Endodermal cell (in vitro differentiated cells): Measurements from ENCODE around the gene BTBD9. TPM values are rescaled to one million over a fixed set of nuclear protein-coding genes. Genes with fewer than 3 reads are reported as not detected.

Experiments
- DNase-seq: peaks from one replicate; pipeline ENCODE4 v3.0.0-alpha.2; 2017
- H3K27ac ChIP-seq: 2 replicates; pipeline ENCODE4 v1.5.1; 2013; ENCODE audit warnings: mild to moderate bottlenecking, low read depth, low read length, moderate library complexity
- H3K27me3 ChIP-seq: 2 replicates; pipeline ENCODE4 v1.6.1; 2013; ENCODE audit warnings: mild to moderate bottlenecking, low read length, moderate library complexity; ENCODE audit not compliant: insufficient read depth, control insufficient read depth, poor library complexity, severe bottlenecking
- H3K36me3 ChIP-seq: 2 replicates; pipeline ENCODE4 v1.7.0; 2013; ENCODE audit warnings: mild to moderate bottlenecking, low read length, moderate library complexity; ENCODE audit not compliant: control insufficient read depth, insufficient read depth
- H3K4me1 ChIP-seq: one replicate; pipeline ENCODE4 v1.7.0; 2013; ENCODE audit warnings: low read length; ENCODE audit not compliant: control insufficient read depth, insufficient read depth
- H3K4me3 ChIP-seq: 2 replicates; pipeline ENCODE4 v1.5.1; 2013; ENCODE audit warnings: mild to moderate bottlenecking, low read length, moderate library complexity
- H3K9ac ChIP-seq: 2 replicates; pipeline ENCODE4 v1.6.1; 2013; ENCODE audit warnings: mild to moderate bottlenecking, low read length, moderate library complexity; ENCODE audit not compliant: poor library complexity, severe bottlenecking; ENCODE audit errors: extremely low read depth
- H3K9me3 ChIP-seq: 2 replicates; pipeline ENCODE4 v1.6.1; 2013; ENCODE audit warnings: mild to moderate bottlenecking, low read length, moderate library complexity; ENCODE audit not compliant: control insufficient read depth
- H3K27ac Mint-ChIP-seq: 2 replicates; pipeline ENCODE4 v1.8.0; 2020; ENCODE audit warnings: mixed read lengths
- H3K27me3 Mint-ChIP-seq: 2 replicates; pipeline ENCODE4 v1.8.0; 2021; ENCODE audit warnings: mild to moderate bottlenecking, mixed read lengths; ENCODE audit not compliant: insufficient read depth
- H3K36me3 Mint-ChIP-seq: 2 replicates; pipeline ENCODE4 v1.8.0; 2020; ENCODE audit warnings: low read depth, mixed read lengths
- H3K4me1 Mint-ChIP-seq: 2 replicates; pipeline ENCODE4 v1.8.0; 2020; ENCODE audit warnings: mixed read lengths
- H3K4me3 Mint-ChIP-seq: 2 replicates; pipeline ENCODE4 v1.8.0; 2020; ENCODE audit warnings: mild to moderate bottlenecking, moderate library complexity, mixed read lengths
- H3K9me3 Mint-ChIP-seq: 2 replicates; pipeline ENCODE4 v1.8.0; 2020; ENCODE audit warnings: mild to moderate bottlenecking, mixed read lengths
- CTCF ChIP-seq: fragments of 200-600 bp; sonication (generic); conservative IDR thresholded peaks from 2 replicates; pipeline ENCODE4 v1.5.0; 2021; ENCODE audit warnings: antibody characterized with exemption, mild to moderate bottlenecking
- WGBS, 2 experiments: methylation state at CpG; one replicate each; pipeline versions ENCODE4 v1.1.5 to v1.1.7; 2013; ENCODE audit warnings: missing lambda C conversion rate in 2 of 2, mixed read lengths in 1 of 2; ENCODE audit not compliant: insufficient coverage in 1 of 2, insufficient read length in 1 of 2; 5-methylcytosine and 5-hydroxymethylcytosine counted together
- total RNA-seq, 2 donors: library from RNA; stranded (reverse); fragmentation: NEBNext Ultra II Directional in 1 of 2; extraction: Animal tissue kit (Norgen Biotek cat#: 25700) in 1 of 2; gene quantifications; 2 replicates in 1 of 2; 3 replicates in 1 of 2; pipeline ENCODE4 v1.2.1, GENCODE V29; 2021

BTBD9 gene
- total RNA-seq, 2 donors from 2014 or later: 7.6 to 12.3 TPM

- Mint-ChIP-seq H3K27ac (no peak overlapping the region), H3K9me3 (peaks cover 3% of the 10 kb centered on the region), H3K4me1 (peaks cover 48% of the 10 kb centered on the region), H3K4me3 (no peak overlapping the region), H3K36me3 (peaks cover 3% of the 10 kb centered on the region), H3K27me3 (peaks cover 10% of the 10 kb centered on the region)
- Histone ChIP-seq H3K27me3 (peaks cover 15% of the 10 kb centered on the region), H3K4me1 (peaks cover 17% of the 10 kb centered on the region), H3K4me3 (no peak overlapping the region), H3K9ac (no peak overlapping the region), H3K27ac (no peak overlapping the region), H3K9me3 (no peaks in the 10 kb centered on the region), H3K36me3 (no peaks in the 10 kb centered on the region)
- 97 to 100% methylated on average over 1 of the region's 1 CpG for WGBS, 2 experiments
- TF ChIP-seq CTCF: no peak
- DNase-seq: peak; percentile 20
Measured at GRCh38 chr6:38236631-38237030, 403.1 kb downstream of the BTBD9 start.

GRCh38 chr6:38234934-38235682, 404.6 kb downstream of the BTBD9 start:
- H3K4me1 ChIP-seq: peaks cover 17% of the 10 kb centered on the region
- H3K9me3 Mint-ChIP-seq: peaks cover 3% of the 10 kb centered on the region
- peaks cover 15% of the 10 kb centered on the region for H3K27me3 ChIP-seq
- H3K36me3 ChIP-seq: no peaks in the 10 kb centered on the region
- DNase-seq: peak; percentile 49
- H3K36me3 Mint-ChIP-seq: peaks cover 3% of the 10 kb centered on the region
- H3K27ac ChIP-seq: no peak overlapping the region
- peaks cover 10% of the 10 kb centered on the region for H3K27me3 Mint-ChIP-seq
- peak overlapping the region; percentile 13 for H3K27ac Mint-ChIP-seq
- peaks cover 40% of the 10 kb centered on the region for H3K4me1 Mint-ChIP-seq
- no peaks in the 10 kb centered on the region for H3K9me3 ChIP-seq
- WGBS, 2 experiments: 79% methylated on average over 3 to 4 of the region's 4 CpGs
- no peak overlapping the region for H3K4me3 Mint-ChIP-seq
- no peak overlapping the region for H3K9ac ChIP-seq
- no peak for TF ChIP-seq CTCF
- no peak overlapping the region for H3K4me3 ChIP-seq

GRCh38 chr6:38234141-38234540, 405.6 kb downstream of the BTBD9 start:
- peaks cover 14% of the 10 kb centered on the region for H3K4me1 ChIP-seq
- Mint-ChIP-seq H3K36me3 (peaks cover 3% of the 10 kb centered on the region), H3K4me1 (peaks cover 33% of the 10 kb centered on the region), H3K27me3 (peaks cover 10% of the 10 kb centered on the region), H3K9me3 (peaks cover 3% of the 10 kb centered on the region), H3K27ac (no peak overlapping the region), H3K4me3 (no peak overlapping the region)
- H3K9me3 ChIP-seq: no peaks in the 10 kb centered on the region
- H3K4me3 ChIP-seq: no peak overlapping the region
- peaks cover 15% of the 10 kb centered on the region for H3K27me3 ChIP-seq
- peak; percentile 67 for DNase-seq
- H3K27ac ChIP-seq: no peak overlapping the region
- WGBS, 2 experiments: 73% methylated on average over 2 of the region's 2 CpGs; no CpG with 5 or more reads in 1 of the 2 experiments
- no peak overlapping the region for H3K9ac ChIP-seq
- peak; percentile 62 for TF ChIP-seq CTCF
- H3K36me3 ChIP-seq: no peaks in the 10 kb centered on the region
